HPDE6-E6E7 (cell line): ENCODE results near the gene PLEKHA1.

ENCODE experiments used
- DNase-seq: peaks from one replicate; pipeline ENCODE4 v3.0.0; 2011; ENCODE audit warnings: missing footprints; ENCODE audit errors: extremely low spot score

Gene PLEKHA1

DNA sequence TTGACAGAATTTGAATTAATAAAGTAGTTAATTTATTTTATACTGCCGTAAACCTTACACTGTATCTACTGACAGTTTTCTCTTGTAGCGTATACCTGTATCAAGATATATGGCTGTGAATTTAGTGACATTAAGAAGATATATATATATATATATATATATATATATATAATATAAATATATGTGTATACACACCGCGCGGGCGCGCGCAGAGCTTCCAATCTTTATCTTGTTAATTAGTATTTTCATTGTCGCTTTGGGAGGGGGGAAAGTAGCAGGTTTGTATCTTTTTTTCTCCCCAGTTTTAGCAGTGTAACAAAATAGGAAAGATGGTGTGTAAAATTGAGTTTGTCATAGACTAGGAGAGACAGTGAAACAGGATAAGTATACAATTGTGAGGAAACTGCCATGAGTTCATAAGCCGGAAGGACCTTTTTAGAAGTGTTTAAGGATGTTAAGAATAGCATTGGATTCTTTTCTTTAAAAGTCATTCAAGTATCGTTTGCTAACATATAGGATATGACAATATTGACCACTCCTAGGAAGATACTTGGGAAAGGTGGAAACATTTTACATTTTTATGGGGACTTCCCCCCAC lies 2.0 kb downstream of the PLEKHA1 start:
- no peak for DNase-seq

DNA sequence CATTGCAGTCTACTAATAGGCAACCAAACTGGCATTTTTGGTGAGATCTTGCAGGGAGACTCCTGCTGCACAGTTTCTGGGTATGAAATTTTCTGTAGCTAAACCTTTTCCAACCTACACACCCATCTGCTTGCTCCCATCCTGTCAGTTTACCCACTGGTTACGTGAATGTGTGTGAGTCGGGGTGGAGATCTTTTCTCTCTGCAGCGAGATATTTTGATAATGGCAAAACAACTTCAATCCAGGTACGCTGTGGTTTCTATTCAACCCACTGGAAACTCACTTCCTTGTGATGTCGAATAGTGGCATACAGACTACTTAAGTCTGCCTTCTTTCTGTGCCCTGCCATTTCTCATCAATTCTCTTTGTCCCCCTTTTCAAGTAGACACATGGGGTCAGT lies 4.5 kb downstream of the PLEKHA1 start:
- DNase-seq = no peak

DNA sequence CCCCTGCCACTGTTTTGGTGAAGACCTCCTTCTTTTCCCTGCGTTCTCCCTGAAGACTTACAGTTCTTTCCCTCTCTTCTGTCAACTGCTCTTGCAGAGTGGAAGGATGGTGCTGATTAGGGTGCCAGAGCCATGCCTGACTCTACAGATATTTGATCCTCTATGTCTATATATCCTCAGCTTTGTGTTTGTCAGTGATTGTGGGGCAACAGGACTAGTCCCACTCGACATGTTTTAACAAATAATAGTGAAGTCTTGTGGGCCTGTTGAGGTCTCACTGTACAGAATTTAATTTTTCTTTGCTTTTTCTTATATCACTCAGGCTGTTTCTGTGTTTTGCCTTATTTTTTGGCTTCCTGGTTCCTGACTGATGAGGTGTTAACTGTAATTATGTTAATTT lies 5.0 kb downstream of the PLEKHA1 start:
- DNase-seq = no peak

DNA sequence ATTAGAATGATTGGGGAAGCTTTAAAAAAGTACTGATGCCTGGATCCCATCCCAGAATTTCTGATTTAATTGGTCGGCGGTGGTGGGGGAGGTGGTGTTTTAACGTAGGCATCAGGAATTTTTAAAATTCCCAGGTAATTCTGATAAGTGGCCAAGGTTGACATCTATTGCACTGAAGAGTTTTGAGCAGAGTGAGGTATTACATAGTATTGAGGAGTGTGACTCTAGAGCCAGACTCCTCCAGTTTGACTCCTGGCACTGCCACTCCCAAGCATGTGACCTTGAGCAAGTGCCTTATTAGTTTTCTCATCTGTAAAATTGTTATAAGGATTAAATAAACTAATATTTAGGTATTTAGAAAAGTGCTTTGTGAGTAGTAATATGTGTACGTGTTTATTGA lies 6.2 kb downstream of the PLEKHA1 start:
- DNase-seq = no peak

DNA sequence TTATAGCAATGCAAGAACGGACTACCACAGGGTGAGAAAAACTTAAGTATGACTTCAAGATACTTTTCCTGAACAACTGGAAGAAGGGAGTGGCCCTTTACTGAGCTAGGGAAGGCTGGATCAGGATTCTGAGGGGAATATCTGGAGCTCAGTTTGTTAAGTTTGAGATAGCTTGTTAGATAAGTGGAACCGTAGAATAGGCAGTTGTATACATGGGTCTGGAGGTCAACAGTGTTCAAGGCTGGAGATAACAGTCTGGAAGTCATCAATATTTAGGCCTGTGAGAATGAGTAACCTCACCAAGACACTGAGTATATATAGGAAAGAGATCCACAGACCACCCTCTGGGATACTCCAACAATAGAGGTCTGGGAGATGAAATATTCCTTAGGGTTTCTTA lies 7.2 kb downstream of the PLEKHA1 start:
- no peak for DNase-seq

DNA sequence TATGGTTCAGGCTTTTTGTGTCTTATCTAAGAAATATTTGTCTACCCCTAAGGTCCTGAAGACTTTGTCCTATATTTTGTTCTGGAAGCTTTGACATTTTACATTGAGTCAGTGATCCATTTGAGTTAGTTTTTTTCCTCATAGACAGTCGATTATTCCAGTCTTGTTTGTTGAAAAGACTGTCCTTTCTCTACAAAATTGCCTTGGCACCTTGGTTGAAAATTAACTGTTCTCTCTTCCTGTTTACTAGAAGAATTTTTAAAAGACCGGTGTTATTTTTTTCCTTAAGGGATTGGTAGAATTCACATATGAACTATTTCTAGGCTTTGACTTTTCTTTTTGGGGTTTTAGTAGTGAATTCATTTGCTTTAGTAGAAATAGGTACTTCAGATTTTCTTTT lies 12.0 kb downstream of the PLEKHA1 start:
- DNase-seq = no peak

DNA sequence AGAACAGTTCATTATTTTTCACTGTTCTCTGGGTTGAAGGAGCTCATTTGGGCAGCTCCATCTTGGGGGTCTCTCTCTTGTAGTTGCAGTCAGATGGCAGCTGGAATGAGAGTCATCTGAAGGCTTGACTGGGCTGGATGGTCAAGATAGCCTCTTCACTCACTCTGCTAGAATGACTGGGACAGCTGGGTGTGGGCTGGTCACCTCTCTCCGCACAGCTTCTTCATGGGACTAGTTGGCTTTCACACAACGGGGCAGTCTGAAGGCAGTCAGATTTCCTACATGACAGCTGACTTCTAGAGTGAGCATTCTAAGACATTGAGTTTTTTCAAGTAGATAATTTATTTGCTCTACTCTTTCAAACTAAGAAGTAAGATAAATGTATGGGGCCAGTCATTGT lies 13.1 kb downstream of the PLEKHA1 start:
- DNase-seq = no peak

DNA sequence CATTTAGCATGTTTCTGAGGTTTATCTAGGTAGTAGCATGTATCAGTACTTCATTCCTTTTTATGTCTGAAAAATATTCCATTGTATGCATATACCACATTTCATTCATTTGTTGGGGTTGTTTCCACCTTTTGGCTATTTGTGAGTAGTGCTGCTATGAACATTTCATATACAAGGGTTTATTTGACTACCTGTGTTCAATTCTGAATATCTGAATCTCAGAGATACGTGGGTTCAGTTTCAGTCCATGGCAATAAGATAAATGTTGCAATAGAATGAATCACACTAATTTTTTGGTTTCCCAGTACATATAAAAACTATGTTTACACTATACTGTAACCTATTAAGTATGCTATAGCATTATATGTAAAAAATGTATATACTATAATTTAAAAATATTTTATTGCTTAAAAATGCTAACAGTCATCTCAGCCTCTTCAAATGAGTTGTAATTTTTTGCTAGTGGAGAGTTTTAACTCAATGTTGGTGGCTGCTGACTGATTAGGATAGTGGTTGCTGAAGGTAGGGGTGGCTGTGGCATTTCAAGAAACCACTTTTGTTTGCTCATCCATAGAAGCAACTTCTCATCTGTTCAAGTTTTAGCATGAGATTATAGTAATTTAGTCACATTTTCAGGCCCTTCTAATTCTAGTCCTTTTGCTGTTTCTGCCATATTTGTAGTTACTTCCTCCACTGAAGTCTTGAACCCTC lies 13.9 kb downstream of the PLEKHA1 start:
- no peak for DNase-seq

DNA sequence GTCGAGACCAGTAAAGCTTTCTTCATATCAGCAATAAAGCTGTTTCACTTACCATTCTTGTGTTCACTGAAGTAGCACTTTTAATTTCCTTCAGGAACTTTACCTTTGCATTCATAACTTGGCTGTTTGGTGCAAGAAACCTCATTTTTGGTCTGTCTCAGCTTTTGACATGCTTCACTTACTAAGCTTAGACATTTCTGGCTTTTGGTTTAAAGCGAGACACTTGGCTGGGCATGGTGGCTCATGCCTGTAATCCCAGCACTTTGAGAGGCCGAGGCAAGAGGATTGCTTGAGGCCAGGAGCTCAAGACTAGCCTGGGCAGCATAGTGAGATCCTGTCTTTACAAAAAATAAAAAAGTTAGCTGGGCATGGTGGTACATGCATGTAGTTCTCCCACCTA lies 15.8 kb downstream of the PLEKHA1 start:
- DNase-seq = no peak

DNA sequence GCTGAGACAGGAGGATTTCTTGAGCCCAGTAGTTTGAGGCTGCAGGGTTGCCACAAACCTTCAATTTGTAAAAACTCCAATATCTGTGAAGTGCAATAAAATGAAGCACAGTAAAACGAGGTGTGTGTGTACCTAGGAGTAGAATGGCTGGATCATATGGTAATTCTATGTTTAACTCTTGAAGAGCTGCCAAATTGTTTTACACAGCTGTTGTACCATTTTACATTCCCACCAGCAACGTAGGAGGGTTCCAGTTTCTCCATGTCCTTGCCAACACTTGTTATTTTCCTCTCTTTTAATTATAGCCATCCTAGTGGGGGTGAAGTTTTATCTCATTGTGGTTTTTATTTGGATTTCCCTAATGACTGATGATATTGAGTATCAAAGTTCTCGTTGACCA lies 16.2 kb downstream of the PLEKHA1 start:
- DNase-seq = no peak

DNA sequence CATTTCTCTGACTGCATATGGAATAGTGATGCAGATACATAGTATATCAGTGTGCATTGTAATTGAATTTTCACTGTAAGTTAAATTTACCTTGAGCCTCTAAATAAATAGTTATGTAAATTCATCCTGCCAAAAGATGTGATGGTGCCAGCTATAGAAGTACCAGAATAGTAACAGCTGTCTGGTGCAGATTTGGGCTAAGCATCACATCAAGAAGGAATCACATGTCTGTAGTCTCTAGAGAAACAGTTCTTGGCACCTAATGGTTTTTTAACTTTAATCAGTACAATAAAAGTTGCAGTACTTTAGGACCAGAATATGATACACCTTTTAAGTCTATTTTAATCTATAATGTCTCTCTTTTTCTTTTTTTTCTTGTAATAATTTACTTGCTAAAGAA lies 17.4 kb downstream of the PLEKHA1 start:
- DNase-seq = no peak

DNA sequence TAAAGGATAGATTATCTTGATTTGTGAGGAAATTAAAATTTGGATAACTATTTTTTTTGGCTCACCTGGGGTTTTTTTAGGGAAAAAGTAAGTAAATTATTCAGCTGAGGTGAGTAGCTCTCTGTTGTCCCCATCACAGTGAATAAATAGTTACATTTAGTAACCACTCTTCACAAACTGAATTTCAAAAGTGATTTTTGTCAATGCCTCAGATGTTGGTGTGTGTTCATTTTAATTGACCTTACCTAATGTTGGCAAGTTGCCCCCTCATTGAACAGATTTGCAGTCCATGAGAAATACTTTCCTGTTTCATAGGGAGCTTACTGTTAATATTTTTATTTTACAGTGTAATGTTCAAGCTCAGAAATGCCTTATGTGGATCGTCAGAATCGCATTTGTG lies 18.3 kb downstream of the PLEKHA1 start:
- DNase-seq = no peak

DNA sequence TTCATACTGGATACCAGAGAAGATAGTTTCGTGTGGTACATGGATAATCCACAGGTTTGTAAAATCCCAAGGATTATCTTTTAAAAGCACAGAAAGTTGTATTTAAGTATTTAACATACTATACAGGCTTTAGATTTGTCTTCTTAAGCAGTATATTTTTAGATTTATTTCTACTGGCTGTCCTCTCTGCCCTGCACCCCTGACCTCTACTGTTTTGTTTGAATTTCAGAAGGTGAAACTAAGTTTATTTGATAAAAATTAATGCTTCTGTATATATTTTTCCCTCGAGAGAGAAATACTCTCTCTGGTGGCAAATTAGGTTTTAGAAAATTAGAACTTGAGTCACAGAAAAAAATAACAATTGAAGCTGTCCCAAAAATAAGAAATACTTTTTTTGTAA lies 18.8 kb downstream of the PLEKHA1 start:
- no peak for DNase-seq

DNA sequence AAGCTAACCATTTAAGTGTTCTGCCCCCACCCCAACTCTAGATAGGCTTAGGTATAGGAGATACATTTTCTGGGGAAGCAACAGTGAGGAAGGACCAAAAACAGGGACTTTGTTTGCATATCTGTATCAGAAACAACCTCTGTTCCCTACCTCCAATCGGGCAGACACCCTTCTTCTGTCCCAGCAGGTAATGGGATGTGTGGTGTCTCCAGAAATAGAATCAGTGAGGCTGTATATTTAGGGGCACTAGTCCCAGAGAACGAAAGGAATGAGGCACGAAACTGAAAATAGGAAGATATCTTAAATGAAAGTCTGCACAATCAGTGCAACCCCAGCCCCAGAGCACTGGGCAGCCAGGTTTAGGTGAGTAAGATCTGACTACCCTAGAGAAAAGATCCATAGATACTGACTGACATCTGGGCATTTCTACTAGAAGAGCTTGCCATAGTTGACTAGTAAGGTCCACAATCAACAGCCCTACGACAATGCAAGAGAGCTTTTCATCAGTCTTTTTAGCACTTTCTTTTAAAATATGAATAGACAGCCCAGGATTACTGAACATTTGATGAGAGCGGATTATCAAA lies 28.1 kb downstream of the PLEKHA1 start:
- no peak for DNase-seq

DNA sequence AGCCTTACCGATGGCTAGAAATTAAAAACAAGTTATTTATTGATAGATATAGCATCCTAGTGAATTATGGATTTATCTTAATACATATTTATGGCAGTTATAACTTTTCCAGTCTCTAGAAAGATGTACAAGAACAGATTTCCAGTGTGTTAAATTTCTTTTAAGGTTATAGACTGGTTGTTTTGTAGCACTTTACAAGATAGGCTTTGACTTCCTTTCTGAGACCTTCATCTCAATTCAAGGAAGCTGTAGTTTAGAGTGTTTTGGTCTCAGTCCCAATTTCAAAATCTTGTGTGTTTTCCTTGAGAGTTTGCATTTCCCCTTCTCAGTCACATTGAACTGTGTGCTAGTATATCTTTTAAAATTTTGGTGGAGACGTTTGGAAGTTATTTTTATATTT lies 30.1 kb downstream of the PLEKHA1 start:
- no peak for DNase-seq

DNA sequence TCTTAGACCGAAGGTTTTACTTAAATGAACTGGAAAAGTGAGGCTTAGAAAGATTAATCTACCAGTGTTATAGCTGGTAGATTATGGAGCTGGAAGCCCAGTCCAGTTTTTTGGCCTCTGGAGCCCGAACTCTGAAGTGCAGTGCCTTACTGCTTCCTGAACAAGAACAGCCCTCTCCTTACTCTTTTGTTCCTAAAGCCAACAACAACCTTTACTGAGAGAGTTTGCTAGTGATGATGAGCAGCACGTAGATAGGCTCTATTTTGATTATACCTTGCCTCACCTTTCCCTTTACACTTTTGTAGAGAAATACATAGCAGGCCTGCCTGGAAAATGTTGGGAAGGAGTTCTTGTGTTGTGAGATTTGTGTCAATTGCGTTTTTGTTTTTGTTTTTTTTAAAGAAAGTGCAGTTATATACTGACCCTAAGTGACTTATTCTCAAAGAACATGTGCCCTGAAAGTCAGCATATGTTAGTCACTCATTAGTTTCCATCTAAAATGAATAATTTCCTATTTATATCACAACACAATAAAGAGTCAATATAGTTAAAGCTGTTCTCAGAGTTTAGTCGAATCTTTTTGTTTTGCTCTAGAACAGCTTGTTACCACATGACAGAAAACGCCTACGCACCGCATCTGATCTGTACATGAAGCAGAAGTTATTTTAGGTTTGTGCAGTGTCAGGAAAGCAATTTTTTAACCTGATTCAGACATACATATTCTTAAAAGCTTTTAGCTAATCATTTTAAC lies 33.0 kb downstream of the PLEKHA1 start:
- no peak for DNase-seq

DNA sequence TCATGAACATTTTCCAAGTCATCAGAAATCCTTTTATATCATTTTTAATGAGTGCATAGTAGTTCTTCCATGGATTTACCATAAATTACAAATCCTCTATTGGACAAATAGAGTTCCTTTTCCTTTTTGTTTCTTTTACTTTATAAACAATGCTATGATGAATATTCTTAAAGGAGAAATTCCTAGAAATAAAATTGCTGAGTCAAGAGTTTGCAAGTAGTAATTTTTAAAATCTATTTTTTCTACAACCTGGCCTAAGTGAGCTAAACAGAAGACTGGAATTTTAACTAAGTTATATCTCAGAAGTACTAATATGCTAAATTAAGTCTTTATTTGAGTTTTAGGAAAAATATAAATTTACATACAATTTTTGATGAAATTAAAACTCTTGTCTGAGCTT lies 38.8 kb downstream of the PLEKHA1 start:
- DNase-seq = no peak

DNA sequence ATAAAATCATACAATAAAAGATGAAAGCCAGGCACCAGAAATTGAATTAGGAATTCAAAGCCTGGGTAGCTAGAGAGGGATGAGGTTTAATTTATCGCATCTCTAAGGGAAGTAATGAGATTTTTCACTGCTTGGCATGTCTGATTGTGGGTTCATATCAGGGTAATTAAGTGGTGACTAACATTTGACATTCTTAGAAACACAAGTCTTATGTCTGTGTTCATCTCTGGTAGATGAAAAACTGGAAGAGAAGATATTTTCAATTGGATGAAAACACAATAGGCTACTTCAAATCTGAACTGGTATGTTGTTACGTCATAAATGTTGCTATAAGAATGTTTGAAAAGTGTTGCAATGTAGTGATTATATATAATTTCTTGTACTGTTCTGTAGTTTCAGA lies 43.2 kb downstream of the PLEKHA1 start:
- DNase-seq = no peak

DNA sequence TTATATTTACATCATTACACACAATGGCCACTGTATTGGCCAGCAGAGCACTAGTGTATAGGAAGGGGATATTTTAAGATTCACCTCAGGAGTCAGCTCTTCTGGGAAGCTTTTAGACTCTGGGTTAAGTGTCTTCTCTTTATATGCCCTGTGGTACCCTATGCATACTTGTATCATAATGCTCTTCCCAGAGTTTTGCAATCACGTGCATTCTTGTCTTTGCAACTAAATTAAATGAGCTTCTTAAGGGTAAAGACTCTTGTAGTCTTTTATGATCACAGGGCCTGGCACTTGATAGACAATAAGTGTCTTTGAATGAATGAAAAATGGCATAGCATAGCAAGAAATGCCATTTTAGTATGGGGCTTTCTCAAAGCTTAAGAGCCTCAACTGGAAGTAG lies 44.5 kb downstream of the PLEKHA1 start:
- no peak for DNase-seq

DNA sequence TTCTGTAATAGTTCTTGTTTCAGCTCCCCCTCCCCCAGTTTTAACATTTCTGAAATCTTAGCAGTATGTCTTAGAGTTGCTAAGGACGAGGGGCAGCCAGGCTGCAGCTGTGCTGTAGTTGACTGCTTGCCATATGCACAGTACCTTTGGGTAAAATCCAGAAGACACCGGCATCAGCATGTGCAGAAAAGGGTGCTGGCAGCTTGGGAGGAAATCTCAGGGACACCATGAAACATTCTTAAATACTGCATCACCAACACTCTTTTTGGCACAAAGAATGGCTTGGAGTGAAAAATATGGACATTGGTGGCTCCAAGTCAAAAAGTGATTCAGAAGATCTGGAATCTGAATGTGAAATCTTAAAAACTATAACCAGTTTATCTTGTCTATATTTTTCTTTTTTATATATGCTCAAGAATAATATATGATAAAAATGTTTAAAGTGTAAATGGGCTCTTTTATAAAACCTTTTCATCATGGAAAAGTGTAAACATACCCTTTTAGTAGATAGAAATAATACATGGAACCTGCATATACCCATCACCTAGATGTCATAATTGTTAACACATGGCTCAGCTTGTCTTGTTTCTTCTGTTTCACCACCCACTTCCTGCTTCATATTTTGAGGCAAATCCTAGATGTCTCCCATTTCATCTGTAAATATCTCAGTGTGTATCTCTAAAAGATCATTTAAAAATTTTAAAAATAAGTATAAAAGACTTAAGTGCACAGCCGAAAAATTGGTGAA lies 45.5 kb downstream of the PLEKHA1 start:
- no peak for DNase-seq

DNA sequence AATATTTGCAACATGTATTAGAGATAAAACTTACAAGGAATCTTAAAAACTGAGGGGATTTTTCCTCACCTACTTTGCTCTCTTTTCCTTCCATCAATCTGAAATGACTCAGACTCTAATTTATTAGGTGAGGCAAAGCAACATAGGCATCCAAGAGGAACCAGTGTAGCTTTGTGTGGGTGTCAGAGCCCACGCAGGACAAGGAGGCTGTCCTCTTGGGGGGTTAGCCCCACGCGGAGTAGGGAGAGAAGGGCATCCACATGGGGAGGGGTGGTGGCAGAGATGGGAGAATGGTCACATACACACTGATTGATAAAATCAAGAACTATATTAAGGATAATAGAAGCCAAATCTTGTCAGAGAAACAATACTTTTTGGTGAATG lies 46.1 kb downstream of the PLEKHA1 start:
- DNase-seq = no peak

DNA sequence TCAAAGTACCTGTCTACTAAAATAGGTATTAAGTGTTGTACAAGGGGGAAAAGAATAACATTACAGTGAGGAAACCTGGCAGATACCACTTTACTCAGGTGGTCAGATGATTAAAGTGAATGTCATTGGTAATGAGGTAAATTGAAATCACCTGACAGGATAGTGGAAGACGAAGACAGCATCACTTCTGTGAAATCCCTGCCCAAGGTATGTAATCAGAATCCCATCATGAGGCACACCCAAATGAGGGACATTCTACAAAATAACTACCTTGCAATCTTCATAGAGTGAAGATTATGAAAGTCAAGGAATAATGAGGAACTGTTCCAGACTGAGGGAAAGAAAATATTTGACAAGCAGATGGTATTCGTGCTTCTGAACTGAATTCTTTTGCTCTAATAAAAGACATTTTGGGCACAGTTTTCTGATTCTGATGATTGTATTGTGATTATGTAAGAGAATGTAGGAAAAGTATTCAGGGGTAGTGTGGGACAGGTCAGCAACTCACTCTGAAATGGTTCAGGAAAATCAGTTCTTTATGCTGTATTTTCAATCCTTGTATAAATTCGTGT lies 46.6 kb downstream of the PLEKHA1 start:
- DNase-seq = no peak
